ENCODE measurements around the gene SPATA19. TPM values are rescaled to one million over a fixed set of nuclear protein-coding genes. Genes with fewer than 3 reads are reported as not detected.

Gene SPATA19
- total RNA-seq, 4 donors from 2014 or later = 0.94 TPM; not detected in 3

DNA sequence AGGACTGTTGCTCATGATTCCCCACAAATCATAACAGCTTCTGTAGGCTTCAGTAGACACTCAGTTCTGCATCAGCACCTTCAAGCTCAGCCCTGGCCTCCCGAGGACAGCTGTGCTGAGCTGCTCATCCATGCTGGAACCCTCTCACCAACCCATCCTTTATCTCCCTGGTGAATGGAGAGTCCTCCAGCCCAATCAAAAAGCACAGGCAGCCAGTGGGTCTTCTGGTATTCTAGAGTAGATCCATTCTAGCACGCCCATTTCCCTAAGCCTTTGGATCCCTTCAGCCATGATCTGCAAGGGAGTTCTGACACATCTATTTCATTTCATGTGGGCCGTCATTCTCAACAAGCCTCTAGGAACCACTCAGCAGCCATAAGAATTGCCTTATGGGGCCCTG lies 44.6 kb upstream of the SPATA19 start:
- TF ChIP-seq, protein P1, sequence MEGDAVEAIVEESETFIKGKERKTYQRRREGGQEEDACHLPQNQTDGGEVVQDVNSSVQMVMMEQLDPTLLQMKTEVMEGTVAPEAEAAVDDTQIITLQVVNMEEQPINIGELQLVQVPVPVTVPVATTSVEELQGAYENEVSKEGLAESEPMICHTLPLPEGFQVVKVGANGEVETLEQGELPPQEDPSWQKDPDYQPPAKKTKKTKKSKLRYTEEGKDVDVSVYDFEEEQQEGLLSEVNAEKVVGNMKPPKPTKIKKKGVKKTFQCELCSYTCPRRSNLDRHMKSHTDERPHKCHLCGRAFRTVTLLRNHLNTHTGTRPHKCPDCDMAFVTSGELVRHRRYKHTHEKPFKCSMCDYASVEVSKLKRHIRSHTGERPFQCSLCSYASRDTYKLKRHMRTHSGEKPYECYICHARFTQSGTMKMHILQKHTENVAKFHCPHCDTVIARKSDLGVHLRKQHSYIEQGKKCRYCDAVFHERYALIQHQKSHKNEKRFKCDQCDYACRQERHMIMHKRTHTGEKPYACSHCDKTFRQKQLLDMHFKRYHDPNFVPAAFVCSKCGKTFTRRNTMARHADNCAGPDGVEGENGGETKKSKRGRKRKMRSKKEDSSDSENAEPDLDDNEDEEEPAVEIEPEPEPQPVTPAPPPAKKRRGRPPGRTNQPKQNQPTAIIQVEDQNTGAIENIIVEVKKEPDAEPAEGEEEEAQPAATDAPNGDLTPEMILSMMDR (IDR thresholded peaks at IDR 0.05) = no peak
- TF ChIP-seq POLR2A (IDR thresholded peaks at IDR 0.05) = no peak
- Histone ChIP-seq H3K9me3 (no peaks in the 10 kb centered on the region), H3K27ac (no peak overlapping the region), H3K4me3 (replicated peaks in 1 of 3) (no peak overlapping the region), H3K4me1 (no peaks in the 10 kb centered on the region), H3K27me3 (no peaks in the 10 kb centered on the region), H3K36me3 (no peaks in the 10 kb centered on the region)
- intact Hi-C loops (cut with DNase I) = no loop called here
- no peak for DNase-seq
- WGBS, 2 donors = 68 to 77% methylated on average over 3 of the region's 3 CpGs

DNA sequence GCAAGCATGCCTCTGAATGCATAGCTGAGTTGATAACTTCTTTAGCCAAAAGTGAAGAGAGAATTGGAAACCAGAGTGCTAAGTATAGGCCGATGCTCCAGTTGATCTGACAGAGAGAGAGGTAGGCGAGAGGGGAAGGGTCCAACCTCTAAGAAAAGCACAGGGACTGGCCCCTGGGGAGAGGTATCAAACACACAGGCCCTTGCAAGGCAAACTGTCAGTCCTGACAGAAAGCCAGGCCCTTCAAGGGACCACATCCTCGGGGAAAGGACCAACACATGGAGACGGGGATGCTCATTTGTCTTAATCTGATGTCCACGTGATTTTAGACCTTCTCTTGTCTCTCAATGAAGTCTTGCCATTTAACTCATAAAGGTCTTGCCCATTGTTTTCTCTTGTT lies 43.9 kb upstream of the SPATA19 start:
- no peaks in the 10 kb centered on the region for H3K9me3 ChIP-seq
- no peaks in the 10 kb centered on the region for H3K4me1 ChIP-seq
- H3K27me3 ChIP-seq = no peaks in the 10 kb centered on the region
- DNase-seq = no peak
- intact Hi-C loops (cut with DNase I) = no loop called here
- WGBS, 2 donors = 70 to 77% methylated on average over 5 of the region's 5 CpGs
- H3K36me3 ChIP-seq = no peaks in the 10 kb centered on the region
- no peak overlapping the region for H3K27ac ChIP-seq
- no peak overlapping the region for H3K4me3 ChIP-seq (replicated peaks in 1 of 3)
- no peak for TF ChIP-seq POLR2A (IDR thresholded peaks at IDR 0.05)
- TF ChIP-seq, protein P1 (IDR thresholded peaks at IDR 0.05) = no peak

DNA sequence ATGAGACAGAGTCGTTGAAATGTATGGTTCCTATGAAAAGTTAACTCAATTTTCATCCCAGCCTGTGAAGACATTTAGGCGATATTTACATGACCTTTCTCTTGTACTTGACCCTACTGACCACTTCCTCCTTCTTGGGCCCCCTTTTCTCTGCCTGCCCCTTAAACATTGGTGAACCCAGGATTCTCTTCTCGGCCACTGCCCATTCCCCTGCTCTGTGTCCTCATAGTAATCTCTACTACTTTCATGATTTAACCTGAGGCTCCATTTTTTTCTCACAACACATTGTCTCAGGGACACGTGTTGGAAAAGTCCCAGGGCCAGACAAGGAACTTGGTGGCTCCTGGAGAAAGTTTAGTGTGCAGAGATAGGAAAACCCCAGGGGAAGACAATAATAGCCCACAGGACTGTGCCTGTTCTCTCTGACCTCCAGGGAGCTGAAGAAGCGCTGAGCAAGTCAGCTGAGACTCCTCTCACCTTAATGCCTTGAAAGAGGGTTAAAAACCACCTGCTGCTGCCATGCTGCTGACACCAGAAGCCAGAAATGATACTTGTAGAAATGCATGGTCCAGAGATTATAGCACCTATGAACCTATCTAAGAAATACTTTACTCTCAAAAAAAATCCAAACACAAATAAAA lies 42.5 kb upstream of the SPATA19 start:
- Histone ChIP-seq H3K27me3 (no peaks in the 10 kb centered on the region), H3K9me3 (no peaks in the 10 kb centered on the region), H3K4me3 (replicated peaks in 1 of 3) (no peak overlapping the region), H3K27ac (no peak overlapping the region), H3K4me1 (no peaks in the 10 kb centered on the region), H3K36me3 (no peaks in the 10 kb centered on the region)
- 70 to 76% methylated on average over 5 of the region's 5 CpGs for WGBS, 2 donors
- no peak for DNase-seq
- intact Hi-C loops (cut with DNase I) = no loop called here
- TF ChIP-seq POLR2A (IDR thresholded peaks at IDR 0.05) = no peak
- TF ChIP-seq, protein P1 (IDR thresholded peaks at IDR 0.05) = no peak

DNA sequence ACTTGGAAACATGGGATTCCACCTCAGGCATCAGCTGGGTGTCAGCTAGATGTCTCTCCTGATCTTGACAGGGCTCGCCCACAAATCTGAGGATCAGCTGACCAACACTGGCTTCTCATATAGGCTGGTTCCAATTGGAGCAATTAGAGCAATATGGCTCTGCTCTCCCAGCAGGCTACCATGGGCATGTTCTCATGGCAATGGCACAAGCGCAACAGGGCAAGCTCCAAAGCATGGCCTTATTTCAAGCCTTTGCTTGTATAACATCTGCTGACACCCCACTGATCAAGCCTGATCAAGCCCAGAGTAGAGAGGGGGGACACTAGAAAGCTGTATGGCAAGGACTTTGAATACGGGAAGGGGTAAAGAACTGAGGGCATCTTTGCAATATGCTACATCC lies 40.7 kb upstream of the SPATA19 start:
- Histone ChIP-seq H3K27ac (no peak overlapping the region), H3K27me3 (no peaks in the 10 kb centered on the region), H3K4me3 (replicated peaks in 1 of 3) (no peak overlapping the region), H3K4me1 (no peaks in the 10 kb centered on the region), H3K36me3 (no peaks in the 10 kb centered on the region), H3K9me3 (no peaks in the 10 kb centered on the region)
- intact Hi-C loops (cut with DNase I) = no loop called here
- no peak for TF ChIP-seq POLR2A (IDR thresholded peaks at IDR 0.05)
- TF ChIP-seq, protein P1 (IDR thresholded peaks at IDR 0.05) = no peak
- 89 to 100% methylated on average over 3 of the region's 3 CpGs for WGBS, 2 donors
- DNase-seq = no peak

DNA sequence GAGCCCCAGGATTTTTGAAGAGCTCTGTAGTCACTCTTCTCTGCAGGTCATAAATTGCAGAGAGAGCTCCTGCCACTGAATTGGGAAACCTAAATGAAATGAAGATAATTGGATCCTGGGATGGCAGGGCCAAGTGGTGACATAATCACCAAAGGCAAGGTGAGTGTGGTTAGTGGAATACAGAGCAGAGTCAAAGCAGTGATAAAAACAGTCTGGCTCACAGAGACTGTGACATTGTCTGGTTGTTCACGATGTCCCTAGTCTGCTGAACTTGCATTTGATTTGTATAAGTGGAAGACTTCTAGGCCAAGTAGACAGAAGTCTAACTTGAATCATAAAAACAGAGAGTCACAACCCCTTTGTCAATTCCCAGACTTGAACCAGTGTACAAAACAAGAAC lies 26.8 kb upstream of the SPATA19 start:
- Histone ChIP-seq H3K27me3 (no peaks in the 10 kb centered on the region), H3K27ac (no peak overlapping the region), H3K36me3 (no peaks in the 10 kb centered on the region), H3K4me1 (no peaks in the 10 kb centered on the region), H3K4me3 (replicated peaks in 1 of 3) (no peak overlapping the region), H3K9me3 (no peaks in the 10 kb centered on the region)
- no peak for DNase-seq
- WGBS, 2 donors = 24 to 43% methylated on average over 1 of the region's 1 CpG
- intact Hi-C loops (cut with DNase I) = no loop called here
- TF ChIP-seq, protein P1 (IDR thresholded peaks at IDR 0.05) = no peak
- no peak for TF ChIP-seq POLR2A (IDR thresholded peaks at IDR 0.05)
